A673 (cell line): ENCODE data around the gene IFT172. TPM values are rescaled to one million over a fixed set of nuclear protein-coding genes. Genes with fewer than 3 reads are reported as not detected.

Experiments used
- BruUV-seq: library from RNA; stranded (reverse); fragments of 400-500 nt; replicated peaks from 2 replicates; lab custom pipeline; 2021; lab: Mats Ljungman, UMichigan
- CTCF ChIA-PET: fragments of 300-600 bp; sonication (Branson Sonifier 250); formaldehyde crosslinking; loops from one replicate; lab custom pipeline; 2022; ENCODE audit warnings: antibody characterized with exemption; lab: Charles Lee
- POLR2A ChIA-PET: fragments of 300-600 bp; sonication (Branson Sonifier 250); formaldehyde crosslinking; loops from one replicate; lab custom pipeline; 2022; ENCODE audit warnings: antibody characterized with exemption; ENCODE audit not compliant: low non-redundant PET; lab: Charles Lee
- DNase-seq: peaks from one replicate; pipeline ENCODE4 v3.0.0-alpha.2; 2015; ENCODE audit warnings: low spot score
- H3K27ac ChIP-seq: fragments of 200-600 bp; sonication (generic); 2 replicates; pipeline ENCODE4 v1.5.1; 2016; ENCODE audit warnings: mixed run types, low read depth, mild to moderate bottlenecking, mixed read lengths, antibody characterized with exemption, low read length; ENCODE audit not compliant: poor library complexity, severe bottlenecking
- H3K27me3 ChIP-seq: fragments of 200-600 bp; sonication (generic); replicated peaks from 2 replicates; pipeline ENCODE4 v1.6.1; 2017; ENCODE audit warnings: mixed run types, low read depth, mild to moderate bottlenecking, mixed read lengths, antibody characterized with exemption, low read length; ENCODE audit not compliant: insufficient read depth, poor library complexity
- H3K36me3 ChIP-seq: fragments of 200-600 bp; sonication (generic); 2 replicates; pipeline ENCODE4 v1.6.1; 2016; ENCODE audit warnings: mixed run types, mild to moderate bottlenecking, mixed read lengths, antibody characterized with exemption, low read length; ENCODE audit not compliant: insufficient read depth, poor library complexity, severe bottlenecking
- H3K4me1 ChIP-seq: fragments of 200-600 bp; sonication (generic); 2 replicates; pipeline ENCODE4 v1.6.1; 2017; ENCODE audit warnings: mixed run types, mild to moderate bottlenecking, mixed read lengths, antibody characterized with exemption, low read length; ENCODE audit not compliant: insufficient read depth, poor library complexity, severe bottlenecking
- H3K4me3 ChIP-seq: fragments of 200-600 bp; sonication (generic); 2 replicates; pipeline ENCODE4 v1.5.1; 2016; ENCODE audit warnings: low read depth, mixed run types, mild to moderate bottlenecking, mixed read lengths, low read length; ENCODE audit not compliant: poor library complexity, severe bottlenecking
- H3K9me3 ChIP-seq: fragments of 200-600 bp; sonication (generic); 2 replicates; pipeline ENCODE4 v1.6.1; 2016; ENCODE audit warnings: mixed run types, low read depth, mild to moderate bottlenecking, mixed read lengths, antibody characterized with exemption, low read length; ENCODE audit not compliant: poor library complexity, severe bottlenecking
- EZH2 ChIP-seq: fragments of 200-600 bp; sonication (generic); IDR thresholded peaks from 2 replicates; pipeline ENCODE4 v1.6.1; 2017; ENCODE audit warnings: borderline replicate concordance, low read depth, mild to moderate bottlenecking, mixed read lengths, antibody characterized with exemption, low read length; ENCODE audit not compliant: poor library complexity, severe bottlenecking
- intact Hi-C: fragments of 100-400 bp; cut with micrococcal nuclease; formaldehyde crosslinking; loops from one replicate; pipeline ENCODE4 v1.10.0; 2022; ENCODE audit not compliant: unreplicated experiment
- total RNA-seq: library from RNA; stranded (reverse); gene quantifications from 2 replicates; pipeline ENCODE4 v1.2.3, GENCODE V29; 2021
- TF ChIP-seq, protein P1 (sequence below): fragments of 300-800, 200-600 bp; sonication (generic); conservative IDR thresholded peaks from 2 replicates; pipeline ENCODE4 v1.5.1; 2017; ENCODE audit warnings: low read depth, mild to moderate bottlenecking, antibody characterized with exemption, low read length, moderate library complexity, mixed read lengths

Gene IFT172
- total RNA-seq, 1 experiment from 2014 or later, result 42.2 TPM

DNA sequence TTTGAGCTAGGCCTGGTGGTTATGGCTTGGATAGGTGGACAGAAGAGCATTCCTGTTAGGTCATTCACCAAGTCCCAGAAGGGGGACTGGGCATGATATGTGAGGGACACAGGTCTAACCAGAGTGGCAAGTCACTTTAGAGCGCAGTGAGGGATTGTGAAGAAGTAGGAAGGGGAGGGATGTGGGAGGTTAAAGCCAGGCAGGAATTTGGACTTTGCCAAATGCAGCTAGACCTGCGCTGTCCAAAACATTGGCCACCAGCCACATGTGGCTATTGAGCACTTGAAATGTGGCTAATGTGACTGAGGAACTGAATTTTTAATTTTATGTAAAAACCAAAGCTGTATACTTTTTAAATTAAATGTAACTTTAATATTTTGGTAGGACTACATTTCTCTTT, 30.8 kb upstream of the IFT172 start:
- TF ChIP-seq EZH2, result no peak
- TF ChIP-seq, protein P1, sequence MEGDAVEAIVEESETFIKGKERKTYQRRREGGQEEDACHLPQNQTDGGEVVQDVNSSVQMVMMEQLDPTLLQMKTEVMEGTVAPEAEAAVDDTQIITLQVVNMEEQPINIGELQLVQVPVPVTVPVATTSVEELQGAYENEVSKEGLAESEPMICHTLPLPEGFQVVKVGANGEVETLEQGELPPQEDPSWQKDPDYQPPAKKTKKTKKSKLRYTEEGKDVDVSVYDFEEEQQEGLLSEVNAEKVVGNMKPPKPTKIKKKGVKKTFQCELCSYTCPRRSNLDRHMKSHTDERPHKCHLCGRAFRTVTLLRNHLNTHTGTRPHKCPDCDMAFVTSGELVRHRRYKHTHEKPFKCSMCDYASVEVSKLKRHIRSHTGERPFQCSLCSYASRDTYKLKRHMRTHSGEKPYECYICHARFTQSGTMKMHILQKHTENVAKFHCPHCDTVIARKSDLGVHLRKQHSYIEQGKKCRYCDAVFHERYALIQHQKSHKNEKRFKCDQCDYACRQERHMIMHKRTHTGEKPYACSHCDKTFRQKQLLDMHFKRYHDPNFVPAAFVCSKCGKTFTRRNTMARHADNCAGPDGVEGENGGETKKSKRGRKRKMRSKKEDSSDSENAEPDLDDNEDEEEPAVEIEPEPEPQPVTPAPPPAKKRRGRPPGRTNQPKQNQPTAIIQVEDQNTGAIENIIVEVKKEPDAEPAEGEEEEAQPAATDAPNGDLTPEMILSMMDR, result no peak
- CTCF ChIA-PET, result no interaction called here

DNA sequence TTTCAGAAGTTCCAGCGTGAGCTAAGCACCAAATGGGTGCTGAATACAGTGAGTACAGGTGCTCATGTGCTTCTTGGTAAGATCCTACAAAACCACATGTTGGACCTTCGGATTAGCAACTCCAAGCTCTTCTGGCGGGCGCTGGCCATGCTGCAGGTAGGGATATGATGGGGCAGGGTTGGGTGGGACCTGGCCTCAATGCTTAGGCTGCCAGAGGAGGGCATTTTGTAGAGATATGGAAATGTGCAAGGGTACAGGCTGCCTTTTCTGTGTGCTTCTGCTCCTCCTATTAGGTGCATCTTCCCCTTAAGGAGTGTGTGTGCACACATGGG, 29.2 kb upstream of the IFT172 start:
- Histone ChIP-seq H3K9me3 (no peaks in the 10 kb centered on the region), H3K27me3 (no peaks in the 10 kb centered on the region), H3K4me3 (no peak overlapping the region), H3K36me3 (no peaks in the 10 kb centered on the region), H3K27ac (no peak overlapping the region), H3K4me1 (no peaks in the 10 kb centered on the region)
- intact Hi-C loops, result no loop called here
- BruUV-seq, result no TSS peak
- no peak for DNase-seq
- ChIA-PET CTCF (no interaction called here), POLR2A (no interaction called here)
- TF ChIP-seq, protein P1, result no peak
- TF ChIP-seq EZH2, result no peak

More for the DNA sequence above, 30.8 kb upstream of the IFT172 start:
- no peak overlapping the region for H3K27ac ChIP-seq
- POLR2A ChIA-PET, result no interaction called here
- H3K36me3 ChIP-seq, result no peaks in the 10 kb centered on the region
- BruUV-seq, result no TSS peak
- no peaks in the 10 kb centered on the region for H3K27me3 ChIP-seq
- no peaks in the 10 kb centered on the region for H3K9me3 ChIP-seq
- DNase-seq, result no peak
- no peak overlapping the region for H3K4me3 ChIP-seq
- intact Hi-C loops, result no loop called here
- no peaks in the 10 kb centered on the region for H3K4me1 ChIP-seq

DNA sequence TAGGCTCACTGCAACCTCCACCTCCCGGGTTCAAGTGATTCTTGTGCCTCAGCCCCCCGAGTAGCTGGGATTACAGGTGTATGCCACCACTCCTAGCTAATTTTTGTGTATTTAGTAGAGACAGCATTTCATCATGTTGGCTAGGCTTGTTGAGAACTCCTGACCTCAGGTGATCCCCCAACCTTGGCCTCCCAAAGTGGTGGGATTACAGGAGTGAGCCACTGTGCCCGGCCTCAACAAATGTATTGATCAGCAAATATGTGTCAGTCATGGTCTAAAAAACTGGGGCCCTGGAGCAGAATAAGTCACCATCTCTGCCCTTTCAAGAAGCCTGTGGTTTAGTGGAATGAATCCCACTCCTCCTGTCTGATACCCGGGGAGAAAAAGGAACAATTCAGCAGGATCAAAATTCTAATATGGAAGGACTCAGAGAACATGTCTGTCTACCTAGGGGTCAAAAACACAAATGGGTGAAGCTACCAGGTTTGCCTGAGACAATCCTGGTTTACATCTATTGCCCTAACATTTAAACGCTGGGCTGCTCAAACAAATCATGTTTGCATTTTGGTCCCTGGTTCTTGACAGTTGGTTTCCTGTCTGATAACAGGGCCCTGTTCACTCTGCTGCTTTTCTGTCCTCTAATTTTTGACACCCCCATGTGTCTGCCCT, 28.7 kb upstream of the IFT172 start:
- Histone ChIP-seq H3K4me3 (no peak overlapping the region), H3K27ac (no peak overlapping the region), H3K27me3 (no peaks in the 10 kb centered on the region), H3K9me3 (no peaks in the 10 kb centered on the region), H3K4me1 (no peaks in the 10 kb centered on the region), H3K36me3 (no peaks in the 10 kb centered on the region)
- POLR2A ChIA-PET, result no interaction called here
- CTCF ChIA-PET, result no interaction called here
- no peak for TF ChIP-seq EZH2
- TF ChIP-seq, protein P1, result no peak
- intact Hi-C loops, result no loop called here
- no peak for DNase-seq
- no TSS peak for BruUV-seq
